ENCODE results near the gene MBD3.

The MBD3 gene

GRCh38 chr19:1556390-1557070, 36.1 kb downstream of the MBD3 start:
- H3K9me3 ChIP-seq = no peaks in the 10 kb centered on the region
- H3K4me3 ChIP-seq (ENCODE audit: low read depth, low read length) = no peak overlapping the region
- H3K4me1 ChIP-seq = no peaks in the 10 kb centered on the region
- H3K27me3 ChIP-seq = no peaks in the 10 kb centered on the region
- H3K36me3 ChIP-seq = peaks cover 27% of the 10 kb centered on the region
- TF ChIP-seq, protein P1, sequence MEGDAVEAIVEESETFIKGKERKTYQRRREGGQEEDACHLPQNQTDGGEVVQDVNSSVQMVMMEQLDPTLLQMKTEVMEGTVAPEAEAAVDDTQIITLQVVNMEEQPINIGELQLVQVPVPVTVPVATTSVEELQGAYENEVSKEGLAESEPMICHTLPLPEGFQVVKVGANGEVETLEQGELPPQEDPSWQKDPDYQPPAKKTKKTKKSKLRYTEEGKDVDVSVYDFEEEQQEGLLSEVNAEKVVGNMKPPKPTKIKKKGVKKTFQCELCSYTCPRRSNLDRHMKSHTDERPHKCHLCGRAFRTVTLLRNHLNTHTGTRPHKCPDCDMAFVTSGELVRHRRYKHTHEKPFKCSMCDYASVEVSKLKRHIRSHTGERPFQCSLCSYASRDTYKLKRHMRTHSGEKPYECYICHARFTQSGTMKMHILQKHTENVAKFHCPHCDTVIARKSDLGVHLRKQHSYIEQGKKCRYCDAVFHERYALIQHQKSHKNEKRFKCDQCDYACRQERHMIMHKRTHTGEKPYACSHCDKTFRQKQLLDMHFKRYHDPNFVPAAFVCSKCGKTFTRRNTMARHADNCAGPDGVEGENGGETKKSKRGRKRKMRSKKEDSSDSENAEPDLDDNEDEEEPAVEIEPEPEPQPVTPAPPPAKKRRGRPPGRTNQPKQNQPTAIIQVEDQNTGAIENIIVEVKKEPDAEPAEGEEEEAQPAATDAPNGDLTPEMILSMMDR (IDR thresholded peaks at IDR 0.05; ENCODE audit: low read depth, low read length) = no peak
- no peak for DNase-seq

GRCh38 chr19:1555487-1556389, 36.9 kb downstream of the MBD3 start:
- DNase-seq = no peak
- Histone ChIP-seq H3K4me3 (ENCODE audit: low read depth, low read length) (no peak overlapping the region), H3K9me3 (no peaks in the 10 kb centered on the region), H3K4me1 (no peaks in the 10 kb centered on the region), H3K36me3 (peaks cover 21% of the 10 kb centered on the region), H3K27me3 (no peaks in the 10 kb centered on the region)
- TF ChIP-seq, protein P1 (IDR thresholded peaks at IDR 0.05; ENCODE audit: low read depth, low read length) = no peak

- no peak for DNase-seq
- no peak overlapping the region for H3K4me3 ChIP-seq (ENCODE audit: low read depth, low read length)
- peaks cover 14% of the 10 kb centered on the region for H3K36me3 ChIP-seq
- H3K9me3 ChIP-seq = no peaks in the 10 kb centered on the region
- no peaks in the 10 kb centered on the region for H3K27me3 ChIP-seq
- TF ChIP-seq, protein P1 (IDR thresholded peaks at IDR 0.05; ENCODE audit: low read depth, low read length) = no peak
- H3K4me1 ChIP-seq = no peaks in the 10 kb centered on the region
Observed at GRCh38 chr19:1554968-1555367, 37.7 kb downstream of the MBD3 start.

DNA sequence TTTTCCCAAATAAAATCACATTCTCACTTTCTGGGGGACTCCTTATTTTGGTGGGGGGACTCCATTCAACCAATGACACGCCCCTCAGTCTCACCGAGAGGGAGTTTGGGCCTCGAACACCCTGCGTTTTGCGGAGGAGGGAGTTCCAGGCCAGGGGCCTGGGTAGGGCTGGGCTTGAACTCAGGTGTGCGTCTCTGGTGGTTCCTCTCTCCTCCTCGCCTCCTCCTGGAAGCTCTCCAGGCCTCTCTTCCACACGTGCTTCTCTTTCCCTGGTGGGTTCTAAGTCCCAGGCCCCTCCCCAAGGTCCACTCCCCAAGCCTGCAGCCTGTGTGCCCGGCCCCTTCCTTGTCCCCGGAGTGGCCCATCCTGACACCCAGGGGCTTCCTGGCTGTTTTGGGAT, 39.2 kb downstream of the MBD3 start:
- no peaks in the 10 kb centered on the region for H3K4me1 ChIP-seq
- TF ChIP-seq, protein P1 (IDR thresholded peaks at IDR 0.05; ENCODE audit: low read depth, low read length) = no peak
- no peak overlapping the region for H3K4me3 ChIP-seq (ENCODE audit: low read depth, low read length)
- DNase-seq = no peak
- H3K36me3 ChIP-seq = peaks cover 14% of the 10 kb centered on the region
- H3K27me3 ChIP-seq = no peaks in the 10 kb centered on the region
- H3K9me3 ChIP-seq = no peaks in the 10 kb centered on the region

GRCh38 chr19:1551068-1552040, 41.3 kb downstream of the MBD3 start:
- TF ChIP-seq, protein P1 (IDR thresholded peaks at IDR 0.05; ENCODE audit: low read depth, low read length) = no peak
- DNase-seq = no peak
- no peaks in the 10 kb centered on the region for H3K27me3 ChIP-seq
- H3K9me3 ChIP-seq = no peaks in the 10 kb centered on the region
- H3K36me3 ChIP-seq = peaks cover 6% of the 10 kb centered on the region
- no peaks in the 10 kb centered on the region for H3K4me1 ChIP-seq
- no peak overlapping the region for H3K4me3 ChIP-seq (ENCODE audit: low read depth, low read length)

Data from BE2C (cell line).